ENCODE data around the gene ATP8A2.
"Not testable (repeated sequence)": the region's sequence is repeated elsewhere in the genome, so short reads cannot be mapped to it uniquely, and the experiment has no call there.

Gene ATP8A2

DNA sequence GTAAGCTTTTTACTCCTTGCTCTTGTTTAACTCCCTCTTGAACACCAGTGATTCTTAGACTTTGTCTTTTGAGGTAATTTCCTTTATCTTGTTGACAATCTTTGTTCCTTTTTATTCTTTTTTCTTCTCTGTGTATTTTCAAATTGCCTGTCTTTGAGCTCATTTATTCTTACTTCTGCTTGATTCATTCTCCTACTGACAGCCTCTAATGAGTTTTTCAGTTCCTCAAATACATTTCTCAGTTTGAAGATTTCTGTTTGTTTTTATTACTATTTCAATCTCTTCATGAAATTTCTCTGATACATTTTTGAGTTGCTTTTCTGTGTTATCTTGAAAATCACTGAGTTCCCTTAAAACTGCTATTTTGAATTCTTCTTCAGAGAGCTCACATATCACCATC is 154.1 kb downstream of the ATP8A2 start:
- H3K36me3 ChIP-seq (ENCODE audit: control insufficient read depth, insufficient read depth, low read length): no peaks in the 10 kb centered on the region
- no peak overlapping the region for H3K27ac ChIP-seq (ENCODE audit: low read depth, low read length)
- H3K4me3 ChIP-seq (ENCODE audit: low read length): no peak overlapping the region
- H3K9ac ChIP-seq (ENCODE audit: low read length): no peak overlapping the region
- H3K27me3 ChIP-seq (ENCODE audit: control insufficient read depth, insufficient read depth, low read length): no peaks in the 10 kb centered on the region
- no peaks in the 10 kb centered on the region for H3K4me1 ChIP-seq (ENCODE audit: control insufficient read depth, insufficient read depth, low read length)

DNA sequence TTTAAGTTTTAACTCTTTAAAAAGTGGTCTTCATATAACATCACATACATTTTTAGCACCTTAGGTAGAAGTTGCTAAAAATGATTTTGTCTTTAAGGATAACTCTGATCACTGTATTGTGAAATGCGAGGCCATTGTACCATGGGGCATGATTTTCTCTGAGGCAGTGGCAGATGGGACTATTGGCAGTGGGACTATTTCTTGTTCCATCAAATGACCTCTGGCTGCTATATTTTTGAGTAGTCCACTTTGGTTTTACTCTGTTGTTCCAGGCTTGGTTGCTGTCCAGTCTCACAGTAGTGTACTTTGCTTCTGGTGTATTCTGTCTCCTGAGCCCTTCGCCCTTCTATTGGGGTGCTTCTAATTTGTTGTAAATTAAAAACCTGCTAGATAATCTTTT is 156.5 kb downstream of the ATP8A2 start:
- Histone ChIP-seq H3K4me1 (ENCODE audit: control insufficient read depth, insufficient read depth, low read length) (no peaks in the 10 kb centered on the region), H3K27ac (ENCODE audit: low read depth, low read length) (no peak overlapping the region), H3K36me3 (ENCODE audit: control insufficient read depth, insufficient read depth, low read length) (no peaks in the 10 kb centered on the region), H3K4me3 (ENCODE audit: low read length) (no peak overlapping the region), H3K9ac (ENCODE audit: low read length) (no peak overlapping the region), H3K27me3 (ENCODE audit: control insufficient read depth, insufficient read depth, low read length) (no peaks in the 10 kb centered on the region)

DNA sequence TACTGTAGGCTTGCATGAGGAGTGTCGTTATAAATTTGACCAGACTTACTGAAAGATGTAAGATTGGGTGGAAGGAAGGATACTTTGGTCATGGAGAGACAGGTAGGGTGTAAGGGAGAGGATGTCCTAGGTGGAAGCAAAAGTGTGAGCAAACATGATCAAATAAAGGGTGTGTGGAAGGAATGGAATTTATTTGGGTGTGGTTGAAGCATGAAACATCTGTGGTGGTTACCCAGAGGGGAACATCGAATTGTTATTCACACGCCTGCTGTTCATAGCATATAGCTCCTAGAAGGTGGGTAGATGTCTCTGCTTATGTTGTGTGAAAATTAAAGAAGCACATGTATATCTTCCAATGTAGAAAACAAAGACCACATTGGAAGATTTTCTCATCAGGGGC is 157.7 kb downstream of the ATP8A2 start:
- Histone ChIP-seq H3K36me3 (ENCODE audit: control insufficient read depth, insufficient read depth, low read length) (no peaks in the 10 kb centered on the region), H3K27me3 (ENCODE audit: control insufficient read depth, insufficient read depth, low read length) (no peaks in the 10 kb centered on the region), H3K4me1 (ENCODE audit: control insufficient read depth, insufficient read depth, low read length) (no peaks in the 10 kb centered on the region), H3K27ac (ENCODE audit: low read depth, low read length) (no peak overlapping the region), H3K4me3 (ENCODE audit: low read length) (no peak overlapping the region), H3K9ac (ENCODE audit: low read length) (no peak overlapping the region)

DNA sequence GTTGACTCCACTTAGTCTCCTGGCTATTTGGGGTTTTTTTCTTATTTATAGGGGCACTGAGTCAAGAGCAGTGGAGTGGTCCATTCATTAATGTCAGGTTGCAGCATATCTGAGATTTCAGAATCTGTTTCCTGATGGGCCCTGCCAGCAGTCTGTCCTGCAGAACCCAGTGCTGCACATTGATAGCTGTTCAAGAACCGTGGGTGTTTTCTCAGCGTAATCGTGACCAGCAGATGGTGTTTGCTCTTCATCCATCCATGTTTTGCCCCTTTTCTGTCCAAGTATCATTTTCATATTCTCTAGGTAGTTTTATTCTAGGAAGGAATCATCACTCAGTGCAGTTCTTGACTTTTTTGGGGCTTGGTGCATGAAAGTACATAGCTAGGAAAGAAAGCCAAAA is 166.5 kb downstream of the ATP8A2 start:
- H3K4me1 ChIP-seq (ENCODE audit: control insufficient read depth, insufficient read depth, low read length): no peaks in the 10 kb centered on the region
- no peaks in the 10 kb centered on the region for H3K27me3 ChIP-seq (ENCODE audit: control insufficient read depth, insufficient read depth, low read length)
- no peak overlapping the region for H3K4me3 ChIP-seq (ENCODE audit: low read length)
- H3K9ac ChIP-seq (ENCODE audit: low read length): no peak overlapping the region
- H3K36me3 ChIP-seq (ENCODE audit: control insufficient read depth, insufficient read depth, low read length): no peaks in the 10 kb centered on the region
- H3K27ac ChIP-seq (ENCODE audit: low read depth, low read length): no peak overlapping the region

DNA sequence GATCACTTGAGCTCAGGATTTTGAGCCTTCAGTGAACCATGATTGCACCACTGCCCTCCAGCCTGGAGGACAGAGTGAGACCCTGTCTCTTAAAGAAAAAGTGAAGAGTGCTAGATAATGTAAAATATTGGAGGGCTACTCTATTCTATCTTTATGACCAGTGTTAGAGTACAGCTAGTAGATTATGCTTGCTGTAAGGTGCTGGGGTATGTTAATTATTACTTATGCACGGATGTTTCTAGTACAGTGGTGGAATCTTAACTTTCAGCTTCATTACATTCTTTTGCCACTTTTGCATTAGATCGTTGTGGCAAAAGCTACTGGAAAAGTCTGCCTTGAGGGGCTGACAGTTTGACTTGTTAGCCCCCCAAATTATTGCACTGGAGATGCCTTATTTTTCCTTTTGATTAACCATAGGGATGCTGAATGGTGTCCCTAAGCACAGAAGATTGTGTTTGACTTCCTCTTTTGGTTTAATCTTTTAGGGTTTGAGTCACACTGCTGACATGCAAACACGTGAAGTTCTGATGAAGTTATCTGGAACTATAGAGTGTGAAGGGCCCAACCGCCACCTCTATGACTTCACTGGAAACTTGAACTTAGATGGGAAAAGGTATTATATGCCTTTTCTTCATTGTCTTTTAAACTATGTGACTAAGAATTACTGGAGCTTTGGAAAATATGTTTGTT is 169.8 kb downstream of the ATP8A2 start:
- no peaks in the 10 kb centered on the region for H3K36me3 ChIP-seq (ENCODE audit: control insufficient read depth, insufficient read depth, low read length)
- H3K27me3 ChIP-seq (ENCODE audit: control insufficient read depth, insufficient read depth, low read length): no peaks in the 10 kb centered on the region
- no peak overlapping the region for H3K27ac ChIP-seq (ENCODE audit: low read depth, low read length)
- no peaks in the 10 kb centered on the region for H3K4me1 ChIP-seq (ENCODE audit: control insufficient read depth, insufficient read depth, low read length)
- no peak overlapping the region for H3K4me3 ChIP-seq (ENCODE audit: low read length)
- no peak overlapping the region for H3K9ac ChIP-seq (ENCODE audit: low read length)

DNA sequence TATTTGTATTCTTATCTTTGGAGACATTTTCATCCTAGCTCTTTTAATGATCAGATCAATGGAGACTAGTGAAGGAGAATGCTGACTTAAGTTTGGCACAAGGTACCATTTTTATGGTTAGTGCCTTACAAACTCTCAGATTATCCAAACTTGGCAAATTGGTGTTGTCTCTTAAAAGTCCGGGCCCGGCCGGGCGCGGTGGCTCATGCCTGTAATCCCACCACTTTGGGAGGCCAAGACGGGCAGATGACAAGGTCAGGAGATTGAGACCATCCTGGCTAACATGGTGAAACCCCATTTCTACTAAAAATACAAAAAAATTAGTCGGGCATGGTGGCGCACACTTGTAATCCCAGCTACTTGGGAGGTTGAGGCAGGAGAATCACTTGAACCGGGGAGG is 177.2 kb downstream of the ATP8A2 start:
- H3K27ac ChIP-seq (ENCODE audit: low read depth, low read length); H3K27me3 ChIP-seq (ENCODE audit: control insufficient read depth, insufficient read depth, low read length); H3K4me1 ChIP-seq (ENCODE audit: control insufficient read depth, insufficient read depth, low read length); H3K4me3 ChIP-seq (ENCODE audit: low read length); H3K9ac ChIP-seq (ENCODE audit: low read length); H3K36me3 ChIP-seq (ENCODE audit: control insufficient read depth, insufficient read depth, low read length): not testable (repeated sequence)

DNA sequence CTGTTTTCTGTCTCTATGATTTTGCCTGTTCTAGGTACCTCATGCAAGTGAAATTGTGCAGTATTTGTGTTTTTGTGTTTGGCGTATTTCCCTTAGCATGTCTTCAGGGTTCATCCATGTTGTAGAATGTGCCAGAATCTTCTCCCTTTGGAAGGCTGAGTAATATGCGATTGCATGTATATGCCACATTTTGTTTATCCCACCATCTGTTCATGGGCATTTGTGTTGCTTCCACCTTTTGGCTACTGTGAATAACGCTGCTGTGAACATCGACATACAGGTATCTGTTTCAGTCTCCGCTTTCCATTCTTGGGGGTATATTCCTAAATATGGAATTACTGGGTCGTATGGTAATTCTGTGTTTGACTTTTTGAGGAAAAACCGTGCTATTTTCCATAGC is 190.0 kb downstream of the ATP8A2 start:
- H3K4me1 ChIP-seq (ENCODE audit: control insufficient read depth, insufficient read depth, low read length): no peaks in the 10 kb centered on the region
- no peak overlapping the region for H3K9ac ChIP-seq (ENCODE audit: low read length)

DNA sequence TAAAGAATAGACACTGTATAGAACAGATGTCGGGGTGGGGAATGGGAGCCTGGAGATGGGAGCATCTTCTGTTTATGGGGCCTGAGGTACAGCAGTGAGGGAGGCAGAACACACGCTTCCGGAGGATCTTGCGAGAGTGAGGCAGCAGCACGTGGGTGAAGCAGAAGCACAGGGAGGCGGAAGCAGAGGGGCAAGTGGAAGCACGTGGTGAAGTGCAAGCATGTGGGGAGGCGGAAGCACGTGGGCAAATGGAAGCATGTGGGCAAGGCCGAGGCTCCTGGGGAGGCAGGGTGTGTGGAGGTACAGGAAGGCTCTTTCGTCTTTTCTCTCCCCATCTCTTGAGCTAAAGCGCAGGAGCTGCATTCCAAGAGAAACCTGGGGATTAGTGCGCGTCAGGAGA is 198.4 kb downstream of the ATP8A2 start:
- H3K36me3 ChIP-seq (ENCODE audit: control insufficient read depth, insufficient read depth, low read length): no peaks in the 10 kb centered on the region
- no peaks in the 10 kb centered on the region for H3K4me1 ChIP-seq (ENCODE audit: control insufficient read depth, insufficient read depth, low read length)
- no peak overlapping the region for H3K27ac ChIP-seq (ENCODE audit: low read depth, low read length)
- no peaks in the 10 kb centered on the region for H3K27me3 ChIP-seq (ENCODE audit: control insufficient read depth, insufficient read depth, low read length)
- no peak overlapping the region for H3K4me3 ChIP-seq (ENCODE audit: low read length)
- H3K9ac ChIP-seq (ENCODE audit: low read length): no peak overlapping the region

More for the DNA sequence above, 190.0 kb downstream of the ATP8A2 start:
- H3K27me3 ChIP-seq (ENCODE audit: control insufficient read depth, insufficient read depth, low read length): no peaks in the 10 kb centered on the region
- no peak overlapping the region for H3K4me3 ChIP-seq (ENCODE audit: low read length)
- H3K27ac ChIP-seq (ENCODE audit: low read depth, low read length): no peak overlapping the region
- H3K36me3 ChIP-seq (ENCODE audit: control insufficient read depth, insufficient read depth, low read length): no peaks in the 10 kb centered on the region

DNA sequence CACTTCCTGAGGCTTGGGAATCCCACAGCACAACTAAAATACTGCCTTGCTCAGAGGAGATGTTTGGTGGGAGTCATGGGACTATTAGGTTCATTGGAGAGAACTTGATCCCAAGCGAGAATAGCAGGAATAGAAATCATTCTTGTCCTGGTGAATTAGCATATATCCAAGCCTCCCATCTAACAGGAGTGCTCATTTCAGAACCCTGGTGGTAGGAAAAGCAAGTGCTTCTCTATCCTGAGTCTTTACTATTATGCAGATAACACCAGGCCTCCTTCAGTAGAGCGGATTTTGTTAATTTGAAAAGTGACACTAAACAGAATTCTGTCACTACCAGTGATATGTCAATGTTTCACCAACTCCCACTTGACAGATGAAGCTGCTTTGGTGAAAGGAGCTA is 199.5 kb downstream of the ATP8A2 start:
- Histone ChIP-seq H3K4me1 (ENCODE audit: control insufficient read depth, insufficient read depth, low read length) (no peaks in the 10 kb centered on the region), H3K9ac (ENCODE audit: low read length) (no peak overlapping the region), H3K4me3 (ENCODE audit: low read length) (no peak overlapping the region), H3K27ac (ENCODE audit: low read depth, low read length) (no peak overlapping the region), H3K27me3 (ENCODE audit: control insufficient read depth, insufficient read depth, low read length) (no peaks in the 10 kb centered on the region), H3K36me3 (ENCODE audit: control insufficient read depth, insufficient read depth, low read length) (no peaks in the 10 kb centered on the region)

DNA sequence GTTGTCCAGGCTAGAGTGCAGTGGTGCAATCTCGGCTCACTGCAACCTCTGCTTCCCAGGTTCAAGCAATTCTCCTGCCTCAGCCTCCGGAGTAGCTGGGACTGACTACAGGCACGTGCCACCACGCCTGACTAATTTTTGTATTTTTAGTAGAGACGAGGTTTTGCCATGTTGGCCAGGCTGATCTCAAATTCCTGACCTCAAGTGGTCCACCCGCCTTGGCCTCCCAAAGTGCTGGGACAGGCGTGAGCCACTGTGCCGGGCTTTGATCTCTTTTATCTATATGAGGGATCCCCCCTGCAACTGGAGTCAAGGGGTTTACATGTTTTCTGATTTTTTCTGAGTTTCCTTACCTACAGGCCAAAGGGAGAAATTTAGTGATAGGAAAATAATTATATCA is 200.4 kb downstream of the ATP8A2 start:
- not testable (repeated sequence) for H3K4me3 ChIP-seq (ENCODE audit: low read length); H3K4me1 ChIP-seq (ENCODE audit: control insufficient read depth, insufficient read depth, low read length); H3K27me3 ChIP-seq (ENCODE audit: control insufficient read depth, insufficient read depth, low read length); H3K27ac ChIP-seq (ENCODE audit: low read depth, low read length); H3K36me3 ChIP-seq (ENCODE audit: control insufficient read depth, insufficient read depth, low read length); H3K9ac ChIP-seq (ENCODE audit: low read length)

DNA sequence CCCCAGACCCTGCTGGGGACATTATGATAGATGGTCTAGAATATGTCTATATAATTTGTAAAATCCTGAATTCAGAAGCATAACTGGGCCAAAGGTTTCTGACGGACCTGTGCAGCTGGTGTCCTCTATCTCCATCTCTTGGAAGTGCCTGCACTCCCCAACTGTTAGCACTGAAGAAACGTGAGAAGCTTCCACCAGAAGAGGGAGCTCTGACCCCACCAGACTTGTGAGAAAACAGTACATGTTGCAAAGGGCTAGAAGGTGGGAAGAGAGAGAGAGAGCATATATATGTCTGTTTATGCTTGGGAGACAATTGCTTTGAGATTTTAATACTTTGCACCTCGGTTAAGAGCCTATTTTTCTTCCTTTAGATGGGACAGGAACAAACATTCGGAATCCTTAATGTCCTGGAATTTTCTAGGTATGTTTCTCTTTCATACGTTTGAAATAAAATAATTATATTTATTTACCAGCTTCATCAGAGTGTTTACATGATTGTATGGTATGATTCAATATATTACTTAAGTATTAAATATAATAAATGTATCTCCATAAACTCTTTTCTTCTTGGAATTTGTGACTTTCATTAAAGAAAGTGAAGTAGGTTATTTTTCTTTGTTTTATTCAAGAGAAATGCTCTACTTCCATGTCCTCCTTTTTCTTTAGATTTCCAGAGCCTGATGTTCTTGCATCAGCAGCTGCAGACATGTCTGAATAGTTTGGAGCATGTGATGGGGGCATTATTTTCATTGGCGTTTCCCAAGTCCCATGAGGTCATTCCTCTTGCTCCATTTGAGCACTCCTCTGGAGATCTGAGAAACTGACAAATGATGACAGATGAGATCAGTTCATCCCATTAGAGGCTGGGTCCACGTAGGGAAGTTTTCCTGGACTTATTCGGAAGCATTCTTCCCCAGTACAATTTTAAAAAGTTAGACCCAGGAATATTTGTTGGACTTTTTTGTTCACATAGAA is 202.9 kb downstream of the ATP8A2 start:
- Histone ChIP-seq H3K27me3 (ENCODE audit: control insufficient read depth, insufficient read depth, low read length) (no peaks in the 10 kb centered on the region), H3K9ac (ENCODE audit: low read length) (no peak overlapping the region), H3K4me1 (ENCODE audit: control insufficient read depth, insufficient read depth, low read length) (no peaks in the 10 kb centered on the region), H3K36me3 (ENCODE audit: control insufficient read depth, insufficient read depth, low read length) (no peaks in the 10 kb centered on the region), H3K4me3 (ENCODE audit: low read length) (no peak overlapping the region), H3K27ac (ENCODE audit: low read depth, low read length) (no peak overlapping the region)

DNA sequence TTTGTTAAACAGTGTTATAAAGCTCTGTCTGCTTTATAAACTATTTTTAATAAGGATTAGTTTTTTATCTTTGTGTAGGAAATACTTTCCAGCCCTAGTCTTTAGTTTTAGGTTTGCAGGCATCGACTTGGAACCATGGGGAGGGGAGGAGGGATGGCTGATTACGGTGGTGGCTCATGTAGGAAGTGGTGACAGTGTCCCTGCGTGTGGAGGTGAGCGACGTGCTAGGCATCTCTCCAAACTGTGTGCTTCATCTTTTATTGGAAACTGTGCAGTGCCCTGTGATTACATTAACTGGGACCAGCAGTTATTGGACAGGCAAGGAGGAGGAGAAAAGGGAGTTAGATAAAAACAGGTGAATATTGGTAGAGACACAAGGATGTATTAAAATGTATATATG is 203.8 kb downstream of the ATP8A2 start:
- no peak overlapping the region for H3K9ac ChIP-seq (ENCODE audit: low read length)
- H3K27me3 ChIP-seq (ENCODE audit: control insufficient read depth, insufficient read depth, low read length): no peaks in the 10 kb centered on the region
- no peak overlapping the region for H3K27ac ChIP-seq (ENCODE audit: low read depth, low read length)
- H3K36me3 ChIP-seq (ENCODE audit: control insufficient read depth, insufficient read depth, low read length): no peaks in the 10 kb centered on the region
- no peak overlapping the region for H3K4me3 ChIP-seq (ENCODE audit: low read length)
- H3K4me1 ChIP-seq (ENCODE audit: control insufficient read depth, insufficient read depth, low read length): no peaks in the 10 kb centered on the region

DNA sequence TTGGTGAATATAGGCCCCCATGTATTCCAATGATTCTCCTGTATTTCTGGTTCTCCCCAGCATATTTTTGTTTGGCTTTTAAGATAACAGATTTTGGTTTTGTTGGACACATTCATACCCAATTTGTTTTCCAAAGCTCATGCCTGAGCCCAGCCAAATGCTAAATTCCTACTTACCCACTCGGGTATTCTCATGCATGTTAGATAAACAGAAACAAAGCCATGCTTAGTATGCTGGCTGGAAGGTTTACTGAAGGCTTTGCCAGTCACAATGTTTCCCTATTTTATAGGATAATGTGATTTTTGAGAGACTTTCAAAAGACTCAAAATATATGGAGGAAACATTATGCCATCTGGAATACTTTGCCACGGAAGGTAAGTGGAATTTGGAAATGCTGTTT is 206.8 kb downstream of the ATP8A2 start:
- no peak overlapping the region for H3K4me3 ChIP-seq (ENCODE audit: low read length)
- H3K27me3 ChIP-seq (ENCODE audit: control insufficient read depth, insufficient read depth, low read length): no peaks in the 10 kb centered on the region
- no peak overlapping the region for H3K27ac ChIP-seq (ENCODE audit: low read depth, low read length)
- H3K36me3 ChIP-seq (ENCODE audit: control insufficient read depth, insufficient read depth, low read length): no peaks in the 10 kb centered on the region
- no peaks in the 10 kb centered on the region for H3K4me1 ChIP-seq (ENCODE audit: control insufficient read depth, insufficient read depth, low read length)
- H3K9ac ChIP-seq (ENCODE audit: low read length): no peak overlapping the region
